CD4-positive, CD25-positive, alpha-beta regulatory T cell (primary cell): Measurements from ENCODE around the gene ZBED1. TPM values are rescaled to one million over a fixed set of nuclear protein-coding genes. Genes with fewer than 3 reads are reported as not detected.
A peak's percentile ranks its signal among the peaks of the same experiment; 100 is the strongest.

Source experiments
- ATAC-seq, 2 donors: fragments of 150-1000 bp; cut with Tn5 transposase; one replicate each; pipeline ENCODE4 v1.10.0; 2021; ENCODE audit warnings: low read depth in 2 of 2, moderate number of reproducible peaks in 2 of 2, moderate library complexity in 1 of 2
- DNase-seq, 3 donors: peaks; one replicate each; pipeline versions ENCODE4 v3.0.0 to v3.0.0-alpha.2; 2012 to 2022; ENCODE audit warnings: mixed read lengths in 1 of 3
- H3K27ac ChIP-seq: one replicate; pipeline ENCODE4 v1.7.0; 2013; ENCODE audit warnings: mild to moderate bottlenecking, low read length; ENCODE audit not compliant: insufficient read depth, poor library complexity, severe bottlenecking
- H3K27me3 ChIP-seq: one replicate; pipeline ENCODE4 v1.7.0; 2013; ENCODE audit warnings: low read length; ENCODE audit not compliant: control insufficient read depth, insufficient read depth
- H3K36me3 ChIP-seq: one replicate; pipeline ENCODE4 v1.7.0; 2013; ENCODE audit warnings: mild to moderate bottlenecking, low read length, moderate library complexity; ENCODE audit not compliant: control insufficient read depth, insufficient read depth
- H3K4me1 ChIP-seq: 2 replicates; pipeline ENCODE4 v1.7.0; 2013; ENCODE audit warnings: mild to moderate bottlenecking, low read length; ENCODE audit not compliant: insufficient read depth, control insufficient read depth, poor library complexity, severe bottlenecking
- H3K4me3 ChIP-seq: one replicate; pipeline ENCODE4 v1.7.0; 2013; ENCODE audit warnings: low read depth, mild to moderate bottlenecking, low read length, moderate library complexity
- H3K9me3 ChIP-seq, 2 experiments: 1 replicate in 1 of 2; 2 replicates in 1 of 2; pipeline ENCODE4 v1.7.0; 2013; ENCODE audit warnings: low read length in 2 of 2, mild to moderate bottlenecking in 1 of 2, moderate library complexity in 1 of 2; ENCODE audit not compliant: control insufficient read depth in 2 of 2
- H3K27ac Mint-ChIP-seq, 3 donors: one replicate each; pipeline ENCODE4 v1.8.0; 2020 to 2022; ENCODE audit warnings: mild to moderate bottlenecking in 3 of 3, mixed read lengths in 3 of 3, moderate library complexity in 2 of 3
- H3K27me3 Mint-ChIP-seq: one replicate; pipeline ENCODE4 v1.8.0; 2022; ENCODE audit warnings: mild to moderate bottlenecking, mixed read lengths
- H3K36me3 Mint-ChIP-seq: one replicate; pipeline ENCODE4 v1.8.0; 2020; ENCODE audit warnings: mixed read lengths
- H3K4me1 Mint-ChIP-seq, 4 donors: one replicate each; pipeline ENCODE4 v1.8.0; 2020 to 2022; ENCODE audit warnings: mixed read lengths in 4 of 4, mild to moderate bottlenecking in 1 of 4
- H3K4me3 Mint-ChIP-seq, 4 donors: one replicate each; pipeline ENCODE4 v1.8.0; 2020 to 2022; ENCODE audit warnings: mild to moderate bottlenecking in 4 of 4, mixed read lengths in 4 of 4, moderate library complexity in 3 of 4
- H3K9me3 Mint-ChIP-seq, 7 donors: one replicate each; pipeline ENCODE4 v1.8.0; 2020 to 2022; ENCODE audit warnings: mixed read lengths in 7 of 7, mild to moderate bottlenecking in 3 of 7, moderate library complexity in 2 of 7
- polyA plus RNA-seq, 4 donors: library from polyadenylated mRNA; unstranded; fragments of 300-500 nt; fragmentation: Illumina TruSeq; gene quantifications; one replicate each; pipeline ENCODE4 v1.2.3, GENCODE V29; 2021
- total RNA-seq: library from RNA; stranded (reverse); gene quantifications from one replicate; pipeline ENCODE4 v1.2.3, GENCODE V29; 2022

ZBED1 gene
- total RNA-seq (19.5 TPM), polyA plus RNA-seq (10 to 100 TPM; 28.5 to 39.2 (median 32.5) TPM)

GRCh38 chrX:2500803-2501558, at the start of gene ZBED1, which contains the start of gene DHRSX:
TSS of gene ZBED1 (minus strand) at chrX:2500976. CDS start at chrX:2490719, 10,257 bp downstream.
TSS of gene DHRSX (minus strand) at chrX:2500976. CDS start at chrX:2500925, 51 bp downstream.
- Histone ChIP-seq H3K27ac (peak within 1 kb of the TSS; percentile 55), H3K4me3 (peak within 1 kb of the TSS; percentile 73), H3K27me3 (no peaks in the 10 kb centered on the region), H3K36me3 (no peaks in the 10 kb centered on the region), H3K4me1 (peaks cover 22% of the 10 kb centered on the region), H3K9me3 (no peaks in the 10 kb centered on the region)
- no peaks in the 10 kb centered on the region for H3K36me3 Mint-ChIP-seq
- no peaks in the 10 kb centered on the region for H3K27me3 Mint-ChIP-seq
- H3K4me1 Mint-ChIP-seq: peaks cover 18 to 44% (median 24%) of the 10 kb centered on the region in 4 donors
- ATAC-seq (peak; percentile 43 to 67), DNase-seq (peak; percentile 20 to 66 (median 33))
- peak within 1 kb of the TSS; percentile 77 to 92 (median 87) for H3K27ac Mint-ChIP-seq
- peak within 1 kb of the TSS; percentile 87 to 95 (median 90) for H3K4me3 Mint-ChIP-seq
- H3K9me3 Mint-ChIP-seq: no peaks in the 10 kb centered on the region

DNA sequence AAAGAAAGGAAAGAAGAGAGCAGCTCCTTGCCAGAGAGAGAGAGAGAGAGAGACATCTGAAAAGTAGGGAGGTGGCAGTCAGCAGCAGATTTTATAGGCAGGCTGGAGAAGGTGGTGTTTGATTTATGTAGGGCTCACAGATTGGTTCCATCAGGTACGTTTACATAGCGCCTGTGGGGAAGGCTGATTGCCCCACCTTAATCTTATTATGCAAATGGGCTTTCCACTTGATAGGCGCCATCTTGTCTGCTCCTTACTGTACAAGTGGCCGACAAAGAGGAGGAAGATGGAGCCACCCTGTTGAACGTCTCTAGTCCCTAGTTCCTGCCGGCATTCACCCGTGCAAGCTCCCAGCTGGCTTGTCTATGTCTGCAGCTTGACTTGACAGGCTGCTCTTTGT, 49.1 kb upstream of the ZBED1 start:
- no peak overlapping the region for H3K4me3 Mint-ChIP-seq
- no peaks in the 10 kb centered on the region for H3K36me3 Mint-ChIP-seq
- no peaks in the 10 kb centered on the region for H3K4me1 ChIP-seq
- no peak overlapping the region for H3K27ac ChIP-seq
- H3K4me1 Mint-ChIP-seq: no peaks in the 10 kb centered on the region
- no peak for ATAC-seq
- peaks cover 2% of the 10 kb centered on the region for H3K27me3 ChIP-seq
- H3K9me3 Mint-ChIP-seq: peaks cover 0 to 7% (median 0%) of the 10 kb centered on the region in 7 donors
- no peak overlapping the region for H3K27ac Mint-ChIP-seq
- no peaks in the 10 kb centered on the region for H3K36me3 ChIP-seq
- DNase-seq: no peak
- peaks cover 8% of the 10 kb centered on the region for H3K27me3 Mint-ChIP-seq
- H3K9me3 ChIP-seq: no peaks in the 10 kb centered on the region
- no peak overlapping the region for H3K4me3 ChIP-seq

DNA sequence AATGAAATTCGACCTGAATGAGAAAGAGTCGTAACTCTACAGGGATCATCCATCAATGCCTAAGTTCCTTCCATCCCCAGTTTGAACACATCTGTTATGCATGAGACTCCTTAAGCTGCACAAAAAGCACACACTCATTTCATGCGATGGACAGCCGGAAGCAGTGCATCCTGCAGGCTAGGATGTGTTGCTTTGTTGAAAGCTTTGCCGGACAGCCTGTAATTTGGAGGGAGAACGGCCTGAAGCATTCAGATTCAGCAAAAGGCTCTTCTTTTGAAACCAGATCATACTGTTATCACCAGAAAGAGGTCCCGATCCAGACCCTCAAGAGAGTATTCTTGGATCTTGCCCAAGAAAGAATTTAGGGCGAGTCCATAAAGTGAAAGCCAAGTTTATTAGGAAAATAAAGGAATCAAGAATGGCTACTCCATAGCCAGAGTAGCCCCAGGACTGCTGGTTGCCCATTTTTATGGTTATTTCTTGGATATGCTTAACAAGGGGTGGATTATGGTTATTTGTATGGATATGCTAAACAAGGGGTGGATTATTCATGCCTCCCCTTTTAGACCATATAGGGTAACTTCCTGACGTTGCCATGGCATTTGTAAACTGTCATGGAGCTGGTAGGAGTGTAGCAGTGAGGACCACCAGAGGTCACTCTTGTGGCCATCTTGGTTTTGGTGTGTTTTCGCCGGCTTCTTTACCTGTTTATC, 48.1 kb upstream of the ZBED1 start:
- H3K27ac ChIP-seq: no peak overlapping the region
- H3K9me3 ChIP-seq: no peaks in the 10 kb centered on the region
- Mint-ChIP-seq H3K4me3 (no peak overlapping the region), H3K36me3 (no peaks in the 10 kb centered on the region), H3K9me3 (peaks cover 0 to 7% (median 0%) of the 10 kb centered on the region in 7 donors), H3K27me3 (peaks cover 4% of the 10 kb centered on the region), H3K27ac (no peak overlapping the region), H3K4me1 (no peaks in the 10 kb centered on the region)
- no peak for DNase-seq
- H3K36me3 ChIP-seq: no peaks in the 10 kb centered on the region
- peaks cover 2% of the 10 kb centered on the region for H3K27me3 ChIP-seq
- ATAC-seq: no peak
- no peak overlapping the region for H3K4me3 ChIP-seq
- H3K4me1 ChIP-seq: no peaks in the 10 kb centered on the region

DNA sequence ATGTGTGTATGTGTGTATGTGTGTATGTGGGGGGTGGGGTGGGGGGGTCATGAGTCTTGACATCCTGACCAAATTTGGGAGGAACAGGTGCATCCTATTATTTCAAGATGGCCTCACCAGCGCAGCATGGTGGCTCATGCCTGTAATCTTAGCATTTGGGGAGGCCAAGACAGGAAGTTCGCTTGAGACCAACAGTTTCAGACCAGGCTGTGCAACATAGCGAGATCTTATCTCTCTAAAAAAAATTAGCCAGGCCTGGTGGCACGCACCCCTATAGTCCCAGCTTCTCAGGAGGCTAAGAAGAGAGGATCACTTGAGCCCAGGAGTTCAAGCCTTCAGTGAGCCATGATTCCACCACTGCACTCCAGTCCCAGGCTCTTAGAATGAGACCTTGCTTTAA, 47.0 kb upstream of the ZBED1 start:
- ATAC-seq (no peak), DNase-seq (no peak)
- Histone ChIP-seq H3K4me3 (no peak overlapping the region), H3K36me3 (no peaks in the 10 kb centered on the region), H3K9me3 (no peaks in the 10 kb centered on the region), H3K4me1 (no peaks in the 10 kb centered on the region), H3K27me3 (no peaks in the 10 kb centered on the region), H3K27ac (no peak overlapping the region)
- H3K9me3 Mint-ChIP-seq: peaks cover 0 to 7% (median 0%) of the 10 kb centered on the region in 7 donors
- H3K4me1 Mint-ChIP-seq: no peaks in the 10 kb centered on the region
- no peak overlapping the region for H3K4me3 Mint-ChIP-seq
- no peak overlapping the region for H3K27ac Mint-ChIP-seq
- H3K27me3 Mint-ChIP-seq: no peaks in the 10 kb centered on the region
- no peaks in the 10 kb centered on the region for H3K36me3 Mint-ChIP-seq

DNA sequence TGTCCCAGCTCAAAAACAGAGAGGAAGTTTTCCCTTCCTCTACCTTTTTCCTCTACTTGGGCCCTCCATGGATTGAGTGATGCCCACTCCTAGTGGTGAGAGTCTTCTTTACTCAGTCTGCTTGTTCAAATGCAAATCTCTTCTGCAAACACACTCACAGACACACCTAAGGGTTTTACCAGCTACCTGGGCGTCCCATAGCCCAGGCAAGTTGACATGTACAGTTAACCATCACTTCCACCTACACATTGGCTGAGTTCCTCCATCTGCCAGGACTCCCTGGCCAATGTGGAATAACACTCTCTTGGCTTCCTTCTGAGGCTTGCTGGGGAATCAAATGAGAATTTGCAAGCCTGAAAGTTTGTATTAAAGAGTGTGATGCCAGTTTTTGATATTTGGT, 45.7 kb upstream of the ZBED1 start:
- H3K4me3 Mint-ChIP-seq: no peak overlapping the region
- no peaks in the 10 kb centered on the region for H3K27me3 Mint-ChIP-seq
- Histone ChIP-seq H3K27me3 (no peaks in the 10 kb centered on the region), H3K27ac (no peak overlapping the region), H3K9me3 (no peaks in the 10 kb centered on the region), H3K4me1 (no peaks in the 10 kb centered on the region), H3K4me3 (no peak overlapping the region), H3K36me3 (no peaks in the 10 kb centered on the region)
- peaks cover 0 to 7% (median 0%) of the 10 kb centered on the region in 7 donors for H3K9me3 Mint-ChIP-seq
- H3K27ac Mint-ChIP-seq: no peak overlapping the region
- ATAC-seq: no peak
- H3K4me1 Mint-ChIP-seq: no peaks in the 10 kb centered on the region
- no peak for DNase-seq
- no peaks in the 10 kb centered on the region for H3K36me3 Mint-ChIP-seq

DNA sequence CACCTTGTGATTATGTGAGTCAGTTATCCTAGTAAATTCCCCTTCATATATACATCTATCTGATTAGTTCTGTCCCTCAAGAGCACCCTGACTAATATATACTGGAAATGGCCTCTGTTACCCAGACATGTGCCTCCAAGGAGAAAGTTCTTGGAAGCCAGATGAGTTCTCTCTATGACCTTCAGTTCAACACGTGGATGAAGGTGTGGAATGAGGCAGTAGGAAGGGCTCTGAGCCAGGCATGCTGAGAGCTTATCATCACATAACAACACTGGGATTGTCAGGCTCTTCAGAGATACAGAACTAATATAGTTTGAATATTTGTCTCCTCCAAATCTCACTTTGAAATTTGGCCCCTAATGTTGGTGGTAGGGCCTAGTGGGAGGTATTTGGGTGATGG, 44.4 kb upstream of the ZBED1 start:
- no peaks in the 10 kb centered on the region for H3K27me3 Mint-ChIP-seq
- no peaks in the 10 kb centered on the region for H3K27me3 ChIP-seq
- peaks cover 0 to 7% (median 0%) of the 10 kb centered on the region in 7 donors for H3K9me3 Mint-ChIP-seq
- no peaks in the 10 kb centered on the region for H3K36me3 ChIP-seq
- H3K4me3 Mint-ChIP-seq: no peak overlapping the region
- ATAC-seq (no peak), DNase-seq (no peak)
- H3K4me3 ChIP-seq: no peak overlapping the region
- no peaks in the 10 kb centered on the region for H3K36me3 Mint-ChIP-seq
- H3K27ac ChIP-seq: no peak overlapping the region
- H3K27ac Mint-ChIP-seq: no peak overlapping the region
- H3K4me1 Mint-ChIP-seq: no peaks in the 10 kb centered on the region
- no peaks in the 10 kb centered on the region for H3K4me1 ChIP-seq
- H3K9me3 ChIP-seq: no peaks in the 10 kb centered on the region

GRCh38 chrX:2542826-2543521, 42.2 kb upstream of the ZBED1 start:
- no peaks in the 10 kb centered on the region for H3K4me1 Mint-ChIP-seq
- H3K27me3 ChIP-seq: no peaks in the 10 kb centered on the region
- no peak overlapping the region for H3K27ac ChIP-seq
- no peaks in the 10 kb centered on the region for H3K4me1 ChIP-seq
- H3K36me3 ChIP-seq: no peaks in the 10 kb centered on the region
- H3K27me3 Mint-ChIP-seq: peaks cover 5% of the 10 kb centered on the region
- H3K36me3 Mint-ChIP-seq: no peaks in the 10 kb centered on the region
- peaks cover 0 to 7% (median 0%) of the 10 kb centered on the region in 7 donors for H3K9me3 Mint-ChIP-seq
- H3K4me3 Mint-ChIP-seq: no peak overlapping the region
- H3K27ac Mint-ChIP-seq: no peak overlapping the region
- no peaks in the 10 kb centered on the region for H3K9me3 ChIP-seq
- H3K4me3 ChIP-seq: no peak overlapping the region
- DNase-seq: no peak
- ATAC-seq: no peak
